ENCODE measurements around the gene COL21A1. TPM values are rescaled to one million over a fixed set of nuclear protein-coding genes. Genes with fewer than 3 reads are reported as not detected.
A peak's percentile ranks its signal among the peaks of the same experiment; 100 is the strongest.

The COL21A1 gene
- total and polyA plus RNA-seq, 2 of the 13 experiments (the other 11 are each of a cell fraction or from before 2014, with no cell fraction given): 0.13 TPM; not detected in 1

- no peak for TF ChIP-seq DBP (CRISPR knock-in tag; IDR thresholded peaks at IDR 0.05; ENCODE audit: not compliant biosample characterization)
- no peak for TF ChIP-seq ZNF569 (CRISPR knock-in tag; IDR thresholded peaks at IDR 0.05; ENCODE audit: borderline replicate concordance)
- no peak for TF ChIP-seq IRF1 (CRISPR knock-in tag; IDR thresholded peaks at IDR 0.05; ENCODE audit: low read depth)
- TF ChIP-seq ZNF75D (CRISPR knock-in tag; IDR thresholded peaks at IDR 0.05; ENCODE audit: borderline replicate concordance): no peak
- no peak for TF ChIP-seq ZNF567 (CRISPR knock-in tag; IDR thresholded peaks at IDR 0.05; ENCODE audit: borderline replicate concordance)
- TF ChIP-seq MAX (IDR thresholded peaks at IDR 0.05): no peak
- no peak for TF ChIP-seq GLI4 (CRISPR knock-in tag; IDR thresholded peaks at IDR 0.05; ENCODE audit: borderline replicate concordance)
- no peak for TF ChIP-seq ZNF543 (CRISPR knock-in tag; IDR thresholded peaks at IDR 0.05)
These were observed 33.2 kb downstream of the COL21A1 start (continued) for GRCh38 chr6:56214041-56214702.

- DNase-seq (ENCODE audit: low spot score) (no peak), FAIRE-seq (no peak), ATAC-seq (no peak)
- H3K36me3 ChIP-seq (replicated peaks in 1 of 2; ENCODE audit: control insufficient read depth in 1 of 2, insufficient read depth in 2 of 2, low read length in 2 of 2): no peaks in the 10 kb centered on the region
- intact Hi-C loops (cut with micrococcal nuclease; ENCODE audit: unreplicated experiment) (no loop called here), in situ Hi-C loops (cut with HindIII; ENCODE audit: extremely low pct_ligation_motif_present, low pct_unique_long_range_greater_than_20kb) (no loop called here)
- CTCF ChIA-PET (ENCODE audit: low intra/inter-chr PET ratio, low total read pairs): no interaction called here
- no TSS peak for BruUV-seq (replicated peaks)
- H3K9ac ChIP-seq (ENCODE audit: insufficient read depth, low read depth, low read length): no peak overlapping the region
- no peaks in the 10 kb centered on the region for H4K20me1 ChIP-seq (ENCODE audit: insufficient read depth, low read length)
- H3K4me3 ChIP-seq (replicated peaks in 1 of 3; ENCODE audit: insufficient read depth in 1 of 3, low read depth in 2 of 3, low read length in 3 of 3): no peak overlapping the region
- no peak overlapping the region for H3K4me2 ChIP-seq (ENCODE audit: low read depth, low read length)
- no peaks in the 10 kb centered on the region for H3K79me2 ChIP-seq (ENCODE audit: insufficient read depth, low read length)
- peaks cover 7% of the 10 kb centered on the region; the same call in 1 of the 2 replicates for H3K4me1 ChIP-seq (ENCODE audit: insufficient read depth, low read length)
- no peaks in the 10 kb centered on the region for H3K27me3 ChIP-seq (ENCODE audit: control insufficient read depth in 1 of 2, insufficient read depth in 2 of 2, low read length in 2 of 2)
- H3K9me3 ChIP-seq (ENCODE audit: low read length): no peaks in the 10 kb centered on the region
- under 1% methylated on average over 2 of the region's 2 CpGs for WGBS (ENCODE audit: low lambda C conversion rate)
- H2AFZ ChIP-seq (ENCODE audit: low read length): no peak overlapping the region
- no peak overlapping the region for H3K27ac ChIP-seq (ENCODE audit: extremely low read length, insufficient read depth, low read length)
- POLR2A ChIA-PET: no interaction called here
- no peak for TF ChIP-seq TIGD3 (CRISPR knock-in tag; IDR thresholded peaks at IDR 0.05; ENCODE audit: borderline replicate concordance)
- peak; percentile 62 for TF ChIP-seq MAFF (IDR thresholded peaks at IDR 0.05; ENCODE audit: low read depth, low read length)
- TF ChIP-seq MAFK (conservative IDR thresholded peaks at IDR 0.05 in 1 of 2, IDR thresholded peaks at IDR 0.05 in 1 of 2; ENCODE audit: low read length in 2 of 2): peak; percentile 53 to 87
- no peak for TF ChIP-seq CBX2 (IDR thresholded peaks at IDR 0.05; ENCODE audit: low read depth, low read length)
- no peak for TF ChIP-seq CBX2 (CRISPR knock-in tag; IDR thresholded peaks at IDR 0.05; ENCODE audit: low read depth)
- TF ChIP-seq GPN1 (CRISPR knock-in tag; IDR thresholded peaks at IDR 0.05; ENCODE audit: borderline replicate concordance): no peak
- no peak for TF ChIP-seq BCL6 (CRISPR knock-in tag; IDR thresholded peaks at IDR 0.05)
- no peak for TF ChIP-seq ZBTB4 (CRISPR knock-in tag; IDR thresholded peaks at IDR 0.05; ENCODE audit: borderline replicate concordance)
These were observed 35.7 kb downstream of the COL21A1 start for GRCh38 chr6:56211724-56212123.

Data from HepG2 (cell line).